Omental fat pad (tissue), 4 donors: ENCODE results near the gene EXD3. TPM values are rescaled to one million over a fixed set of nuclear protein-coding genes. Genes with fewer than 3 reads are reported as not detected.
A peak's percentile ranks its signal among the peaks of the same experiment; 100 is the strongest.

Source experiments
- ATAC-seq: fragments of 150-250 bp; one replicate; pipeline ENCODE4 v1.9.1; 2016; ENCODE audit warnings: mild to moderate bottlenecking, moderate library complexity; ENCODE audit not compliant: low FRiP score
- DNase-seq: peaks from one replicate; pipeline ENCODE4 v3.0.0-alpha.2; 2019; ENCODE audit warnings: low spot score
- total RNA-seq, 4 donors: library from RNA; depleted of rRNA; stranded (reverse); fragments of >200 nt; gene quantifications; one replicate each; pipeline ENCODE4 v1.1.0, GENCODE V29; 2016
- TF ChIP-seq, protein P1 (sequence below), 3 donors: fragments of 450-650 bp; IDR thresholded peaks; one replicate each; pipeline ENCODE4 v1.5.1; 2016 to 2017; ENCODE audit warnings: antibody characterized with exemption in 3 of 3, mild to moderate bottlenecking in 3 of 3, moderate library complexity in 2 of 3

Gene EXD3
- total RNA-seq, 4 donors from 2014 or later = 8.3 to 18.3 (median 10.5) TPM

DNA sequence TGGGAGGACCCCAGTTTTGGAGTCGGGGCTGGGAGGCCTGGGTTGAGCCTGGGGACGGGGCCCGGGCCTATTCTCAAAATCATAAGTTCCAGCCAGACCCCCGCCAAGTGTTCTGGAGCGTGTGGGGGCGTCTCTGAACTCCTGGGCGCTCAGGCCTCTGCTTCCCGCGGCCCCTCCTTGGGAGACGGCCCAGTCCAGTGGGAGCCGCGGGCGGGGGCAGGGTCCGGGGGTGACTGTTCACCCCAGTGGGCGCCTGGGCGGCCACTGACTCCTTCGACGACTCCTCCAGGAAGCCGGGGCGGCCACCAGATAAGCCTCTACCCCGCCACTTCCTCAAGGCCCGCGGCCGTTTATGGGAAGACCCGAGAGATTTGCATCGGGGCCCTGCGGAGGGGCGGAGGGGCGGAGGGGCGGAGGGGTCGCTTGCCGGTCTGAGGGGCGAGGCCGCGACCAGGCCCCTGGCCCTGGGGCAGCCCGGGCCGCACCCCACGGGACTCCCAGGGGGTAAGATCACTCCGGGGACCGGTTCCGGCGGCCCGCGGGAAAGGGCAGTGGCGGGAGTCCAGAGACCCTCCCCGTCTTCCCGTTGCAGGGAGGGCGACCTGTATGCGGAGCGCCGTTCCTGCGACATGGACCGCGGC lies 144.8 kb downstream of the EXD3 start:
- ATAC-seq (peak; percentile 10), DNase-seq (no peak)
- TF ChIP-seq, protein P1, sequence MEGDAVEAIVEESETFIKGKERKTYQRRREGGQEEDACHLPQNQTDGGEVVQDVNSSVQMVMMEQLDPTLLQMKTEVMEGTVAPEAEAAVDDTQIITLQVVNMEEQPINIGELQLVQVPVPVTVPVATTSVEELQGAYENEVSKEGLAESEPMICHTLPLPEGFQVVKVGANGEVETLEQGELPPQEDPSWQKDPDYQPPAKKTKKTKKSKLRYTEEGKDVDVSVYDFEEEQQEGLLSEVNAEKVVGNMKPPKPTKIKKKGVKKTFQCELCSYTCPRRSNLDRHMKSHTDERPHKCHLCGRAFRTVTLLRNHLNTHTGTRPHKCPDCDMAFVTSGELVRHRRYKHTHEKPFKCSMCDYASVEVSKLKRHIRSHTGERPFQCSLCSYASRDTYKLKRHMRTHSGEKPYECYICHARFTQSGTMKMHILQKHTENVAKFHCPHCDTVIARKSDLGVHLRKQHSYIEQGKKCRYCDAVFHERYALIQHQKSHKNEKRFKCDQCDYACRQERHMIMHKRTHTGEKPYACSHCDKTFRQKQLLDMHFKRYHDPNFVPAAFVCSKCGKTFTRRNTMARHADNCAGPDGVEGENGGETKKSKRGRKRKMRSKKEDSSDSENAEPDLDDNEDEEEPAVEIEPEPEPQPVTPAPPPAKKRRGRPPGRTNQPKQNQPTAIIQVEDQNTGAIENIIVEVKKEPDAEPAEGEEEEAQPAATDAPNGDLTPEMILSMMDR (IDR thresholded peaks at IDR 0.05) = no peak

DNA sequence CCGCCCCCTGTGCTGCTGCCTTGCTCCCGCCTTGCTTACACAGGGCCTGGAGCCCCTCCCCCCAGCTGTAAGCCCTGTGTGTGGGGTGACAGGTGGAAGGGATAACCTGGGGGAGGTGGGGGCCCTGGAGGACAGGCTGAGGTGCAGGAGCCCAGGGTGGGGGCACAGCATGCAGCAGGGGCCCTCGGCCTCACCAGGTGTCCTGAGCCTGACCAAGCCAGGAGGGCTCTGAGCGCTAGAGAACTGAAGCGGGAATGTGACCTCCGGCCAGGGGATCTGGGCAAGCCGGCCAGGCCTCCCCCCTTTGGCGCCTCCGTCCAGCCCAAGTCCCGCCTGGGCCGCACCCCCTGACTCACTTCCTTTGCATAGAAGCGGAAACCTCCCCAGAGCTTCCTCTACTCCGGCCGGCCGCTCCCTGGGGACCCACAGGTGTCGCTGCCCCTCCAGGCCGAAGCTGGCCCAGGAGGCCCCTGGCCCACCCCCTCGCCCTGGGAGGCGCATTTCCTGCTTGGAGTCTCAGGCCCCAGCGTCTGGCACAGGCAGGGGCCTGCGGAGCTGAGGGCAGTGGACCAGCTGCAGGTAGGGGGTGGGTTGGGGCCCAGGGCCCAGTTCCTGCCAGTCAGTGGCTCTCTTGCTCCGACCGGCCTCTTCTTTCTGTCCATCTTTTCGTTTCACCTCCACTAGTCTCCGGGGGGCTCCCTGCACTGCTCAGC lies 145.5 kb downstream of the EXD3 start, which contains the start of gene TOR4A:
Gene TOR4A, plus strand, starts transcription at position 398 of the 713 bp plus-strand sequence. CDS start 964 bp downstream, outside the sequence.
- TF ChIP-seq, protein P1 (IDR thresholded peaks at IDR 0.05) = no peak
- peak; percentile 79 for DNase-seq
- ATAC-seq = peak; percentile 83

DNA sequence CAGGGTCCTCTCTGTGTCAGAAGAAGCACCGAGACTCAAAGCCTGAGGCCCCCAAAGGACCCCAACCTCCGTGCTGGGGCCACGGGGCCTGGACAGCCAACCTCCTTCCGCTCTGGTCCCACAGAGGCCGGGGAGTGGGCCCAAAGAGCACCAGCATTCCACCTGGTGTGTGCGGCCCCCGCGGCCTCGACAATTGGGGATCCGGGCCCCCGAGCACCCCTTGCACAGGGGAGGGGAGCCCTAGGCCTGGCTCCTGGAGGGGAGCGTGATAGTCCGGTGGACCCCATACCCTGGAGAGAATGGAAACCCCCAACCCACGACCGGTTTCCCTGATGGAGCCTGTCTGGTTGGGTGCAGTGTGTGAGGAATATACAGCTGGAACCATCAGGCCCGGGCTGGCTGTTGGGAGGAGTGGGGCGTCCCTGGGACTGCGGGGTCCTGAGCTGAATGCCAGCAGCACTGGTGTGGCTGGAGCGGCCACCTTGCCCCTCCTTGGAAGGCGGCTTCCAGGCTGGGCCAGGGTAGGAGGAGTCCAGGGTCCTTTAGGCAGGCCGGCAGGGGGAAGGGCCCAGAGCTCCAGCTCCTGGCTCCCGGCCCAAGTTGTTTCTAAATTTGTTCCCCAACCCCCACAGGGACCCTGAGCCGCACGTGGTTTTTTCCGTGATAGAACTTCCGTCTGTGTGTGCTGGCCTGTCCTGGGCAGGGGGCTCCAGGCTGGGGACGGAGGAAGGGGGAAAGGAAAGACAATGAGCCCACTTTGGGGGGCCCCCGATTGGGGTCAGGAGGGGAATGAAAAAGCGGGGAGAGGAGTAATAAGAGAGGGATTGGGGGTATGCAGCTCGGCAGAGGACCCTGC lies 146.3 kb downstream of the EXD3 start:
- TF ChIP-seq, protein P1 (IDR thresholded peaks at IDR 0.05) = no peak
- peak; percentile 25 for ATAC-seq
- DNase-seq = no peak

DNA sequence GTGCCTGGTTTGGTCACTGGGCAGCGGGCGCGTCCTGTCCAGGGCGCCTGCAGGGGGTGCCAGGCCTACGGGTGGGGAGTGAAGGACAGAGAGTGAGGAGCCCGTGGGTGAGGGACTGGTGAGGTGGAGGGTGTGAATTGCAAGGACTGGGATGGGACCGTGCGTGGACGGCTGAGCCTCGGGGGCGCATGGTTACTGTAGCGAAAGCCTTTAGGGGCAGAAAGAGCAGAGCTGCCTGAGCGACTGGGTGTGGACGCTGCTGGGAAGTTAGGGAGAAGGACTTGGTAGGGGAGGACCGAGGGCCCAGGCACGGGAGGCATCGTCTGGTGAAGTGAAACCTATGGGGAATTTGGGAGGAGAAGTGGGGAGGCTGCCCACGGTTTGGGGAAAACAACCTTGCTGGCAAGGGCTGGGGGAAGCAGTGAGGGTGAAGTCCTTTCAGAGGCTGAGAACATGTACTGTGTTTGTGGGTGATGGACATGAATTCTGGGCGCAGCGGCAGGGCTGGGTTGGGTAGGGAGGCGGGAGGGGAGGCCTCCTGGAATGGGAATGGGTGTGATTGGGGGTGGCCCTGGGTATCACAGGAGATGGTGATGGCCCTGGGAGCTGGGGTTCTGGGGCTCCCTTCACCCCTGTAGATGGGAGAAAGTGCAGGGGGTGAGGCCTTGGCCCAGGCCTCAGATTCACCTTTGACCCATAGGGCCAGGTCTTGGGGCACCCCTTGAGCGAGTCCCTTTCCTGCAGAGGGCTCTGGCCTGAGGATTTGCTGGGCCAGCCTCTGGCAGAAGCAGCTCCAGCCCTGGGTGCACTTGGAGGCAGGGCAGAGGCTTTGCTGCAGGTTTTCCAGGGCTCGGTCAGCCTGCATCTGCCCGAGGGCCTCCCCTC lies 147.1 kb downstream of the EXD3 start:
- TF ChIP-seq, protein P1 (IDR thresholded peaks at IDR 0.05) = no peak

DNA sequence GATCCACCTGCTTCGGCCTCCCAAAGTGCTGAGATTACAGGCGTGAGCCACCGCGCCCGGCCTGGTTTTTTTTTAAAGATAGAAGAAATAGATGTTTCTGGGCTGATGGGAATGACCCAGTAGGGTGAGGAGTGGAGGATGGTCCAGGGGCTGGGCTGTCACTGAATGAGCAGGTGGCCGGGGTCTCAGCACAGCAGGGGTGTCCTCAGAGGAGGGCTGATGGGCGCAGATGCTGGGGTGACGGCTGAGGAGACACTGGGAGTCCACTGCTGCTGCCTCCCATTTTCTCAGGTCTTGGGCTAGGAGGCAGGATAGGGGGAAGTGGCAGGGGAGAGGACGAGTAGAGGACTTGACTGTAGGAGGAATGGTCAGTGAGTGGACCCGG lies 147.8 kb downstream of the EXD3 start:
- no peak for DNase-seq
- ATAC-seq = no peak
- TF ChIP-seq, protein P1 (IDR thresholded peaks at IDR 0.05) = no peak

More for the DNA sequence above, 147.1 kb downstream of the EXD3 start:
- ATAC-seq = no peak
- DNase-seq = no peak
